IMR-90 (cell line): ENCODE results near the gene PLPP4.

Experiments
- BHLHE40 ChIP-seq: fragments of 150-350 bp; IDR thresholded peaks from 2 replicates; pipeline ENCODE4 v1.6.1; 2016; ENCODE audit warnings: mild to moderate bottlenecking, low read depth, low read length
- FOS ChIP-seq: fragments of 150-350 bp; IDR thresholded peaks from 2 replicates; pipeline ENCODE4 v1.6.1; 2016; ENCODE audit warnings: low read depth, low read length
- MAFK ChIP-seq: IDR thresholded peaks from 2 replicates; pipeline ENCODE4 v1.6.1; 2012; ENCODE audit warnings: low read depth, low read length, improper control_type of control experiment
- POLR2A ChIP-seq: IDR thresholded peaks from 2 replicates; pipeline ENCODE4 v1.6.1; 2012; ENCODE audit warnings: mild to moderate bottlenecking, low read depth, low read length
- RCOR1 ChIP-seq: IDR thresholded peaks from 2 replicates; pipeline ENCODE4 v1.6.1; 2012; ENCODE audit warnings: mild to moderate bottlenecking, low read length, improper control_type of control experiment; ENCODE audit not compliant: insufficient replicate concordance
- SMC3 ChIP-seq: fragments of 150-350 bp; IDR thresholded peaks from 2 replicates; pipeline ENCODE4 v1.6.1; 2016; ENCODE audit warnings: low read depth, mild to moderate bottlenecking, antibody characterized with exemption, low read length, moderate library complexity
- TF ChIP-seq, protein P1 (sequence below): conservative IDR thresholded peaks from 2 replicates; pipeline ENCODE4 v1.5.1; 2012; ENCODE audit warnings: mild to moderate bottlenecking, low read depth, low read length, improper control_type of control experiment
- TF ChIP-seq, protein P2 (sequence below): fragments of 150-350 bp; IDR thresholded peaks from 2 replicates; pipeline ENCODE4 v1.6.1; 2016; ENCODE audit warnings: low read depth, mild to moderate bottlenecking, low read length, moderate library complexity, borderline replicate concordance

GRCh38 chr10:120483651-120484301 is 26.7 kb downstream of the PLPP4 start:
- TF ChIP-seq, protein P1, sequence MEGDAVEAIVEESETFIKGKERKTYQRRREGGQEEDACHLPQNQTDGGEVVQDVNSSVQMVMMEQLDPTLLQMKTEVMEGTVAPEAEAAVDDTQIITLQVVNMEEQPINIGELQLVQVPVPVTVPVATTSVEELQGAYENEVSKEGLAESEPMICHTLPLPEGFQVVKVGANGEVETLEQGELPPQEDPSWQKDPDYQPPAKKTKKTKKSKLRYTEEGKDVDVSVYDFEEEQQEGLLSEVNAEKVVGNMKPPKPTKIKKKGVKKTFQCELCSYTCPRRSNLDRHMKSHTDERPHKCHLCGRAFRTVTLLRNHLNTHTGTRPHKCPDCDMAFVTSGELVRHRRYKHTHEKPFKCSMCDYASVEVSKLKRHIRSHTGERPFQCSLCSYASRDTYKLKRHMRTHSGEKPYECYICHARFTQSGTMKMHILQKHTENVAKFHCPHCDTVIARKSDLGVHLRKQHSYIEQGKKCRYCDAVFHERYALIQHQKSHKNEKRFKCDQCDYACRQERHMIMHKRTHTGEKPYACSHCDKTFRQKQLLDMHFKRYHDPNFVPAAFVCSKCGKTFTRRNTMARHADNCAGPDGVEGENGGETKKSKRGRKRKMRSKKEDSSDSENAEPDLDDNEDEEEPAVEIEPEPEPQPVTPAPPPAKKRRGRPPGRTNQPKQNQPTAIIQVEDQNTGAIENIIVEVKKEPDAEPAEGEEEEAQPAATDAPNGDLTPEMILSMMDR: no peak
- TF ChIP-seq POLR2A (no peak), BHLHE40 (no peak), MAFK (no peak), SMC3 (no peak), RCOR1 (no peak), FOS (no peak)
- TF ChIP-seq, protein P2, sequence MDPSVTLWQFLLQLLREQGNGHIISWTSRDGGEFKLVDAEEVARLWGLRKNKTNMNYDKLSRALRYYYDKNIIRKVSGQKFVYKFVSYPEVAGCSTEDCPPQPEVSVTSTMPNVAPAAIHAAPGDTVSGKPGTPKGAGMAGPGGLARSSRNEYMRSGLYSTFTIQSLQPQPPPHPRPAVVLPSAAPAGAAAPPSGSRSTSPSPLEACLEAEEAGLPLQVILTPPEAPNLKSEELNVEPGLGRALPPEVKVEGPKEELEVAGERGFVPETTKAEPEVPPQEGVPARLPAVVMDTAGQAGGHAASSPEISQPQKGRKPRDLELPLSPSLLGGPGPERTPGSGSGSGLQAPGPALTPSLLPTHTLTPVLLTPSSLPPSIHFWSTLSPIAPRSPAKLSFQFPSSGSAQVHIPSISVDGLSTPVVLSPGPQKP: no peak
